Neural cell (in vitro differentiated cells): ENCODE data around the gene MSH2.

Experiments
- EP300 ChIP-seq: fragments of 450-650 bp; conservative IDR thresholded peaks from 2 replicates; pipeline ENCODE4 v1.6.1; 2014; ENCODE audit warnings: antibody characterized with exemption, mild to moderate bottlenecking, moderate library complexity; ENCODE audit not compliant: poor library complexity, severe bottlenecking
- POLR2AphosphoS5 ChIP-seq: IDR thresholded peaks from 2 replicates; pipeline ENCODE4 v1.6.1; 2012
- RAD21 ChIP-seq: fragments of 450-650 bp; conservative IDR thresholded peaks from 2 replicates; pipeline ENCODE4 v1.6.1; 2014; ENCODE audit warnings: antibody characterized with exemption, mild to moderate bottlenecking, moderate library complexity
- TAF1 ChIP-seq: IDR thresholded peaks from 2 replicates; pipeline ENCODE4 v1.6.1; 2012; ENCODE audit warnings: low read depth
- TF ChIP-seq, protein P1 (sequence below): fragments of 450-650 bp; IDR thresholded peaks from 2 replicates; pipeline ENCODE4 v1.5.1; 2014; ENCODE audit warnings: antibody characterized with exemption, mild to moderate bottlenecking, moderate library complexity; ENCODE audit not compliant: poor library complexity, severe bottlenecking

DNA sequence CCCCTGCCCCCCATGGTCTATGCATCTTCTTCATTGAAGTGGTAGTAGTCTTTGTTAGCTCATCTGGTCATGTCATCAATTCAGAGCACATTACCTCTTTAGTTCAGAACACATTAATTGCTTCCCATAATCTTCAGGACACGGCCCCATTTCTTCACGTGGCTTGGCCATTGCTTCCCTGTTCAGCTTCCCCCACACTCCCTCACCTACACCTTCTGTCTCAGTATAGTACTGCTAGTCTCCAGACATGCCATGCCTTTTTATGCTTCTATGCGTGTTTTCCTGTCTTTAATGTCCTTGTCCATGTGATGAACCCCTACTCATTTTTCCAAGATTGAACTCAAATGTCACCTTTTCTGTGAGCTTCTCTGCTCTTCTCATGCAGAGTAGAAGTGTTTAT, 35.1 kb downstream of the MSH2 start:
- TF ChIP-seq POLR2AphosphoS5 (no peak), EP300 (no peak), TAF1 (no peak), RAD21 (no peak)
- TF ChIP-seq, protein P1, sequence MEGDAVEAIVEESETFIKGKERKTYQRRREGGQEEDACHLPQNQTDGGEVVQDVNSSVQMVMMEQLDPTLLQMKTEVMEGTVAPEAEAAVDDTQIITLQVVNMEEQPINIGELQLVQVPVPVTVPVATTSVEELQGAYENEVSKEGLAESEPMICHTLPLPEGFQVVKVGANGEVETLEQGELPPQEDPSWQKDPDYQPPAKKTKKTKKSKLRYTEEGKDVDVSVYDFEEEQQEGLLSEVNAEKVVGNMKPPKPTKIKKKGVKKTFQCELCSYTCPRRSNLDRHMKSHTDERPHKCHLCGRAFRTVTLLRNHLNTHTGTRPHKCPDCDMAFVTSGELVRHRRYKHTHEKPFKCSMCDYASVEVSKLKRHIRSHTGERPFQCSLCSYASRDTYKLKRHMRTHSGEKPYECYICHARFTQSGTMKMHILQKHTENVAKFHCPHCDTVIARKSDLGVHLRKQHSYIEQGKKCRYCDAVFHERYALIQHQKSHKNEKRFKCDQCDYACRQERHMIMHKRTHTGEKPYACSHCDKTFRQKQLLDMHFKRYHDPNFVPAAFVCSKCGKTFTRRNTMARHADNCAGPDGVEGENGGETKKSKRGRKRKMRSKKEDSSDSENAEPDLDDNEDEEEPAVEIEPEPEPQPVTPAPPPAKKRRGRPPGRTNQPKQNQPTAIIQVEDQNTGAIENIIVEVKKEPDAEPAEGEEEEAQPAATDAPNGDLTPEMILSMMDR: no peak
